NCI-H187 (cell line): ENCODE measurements around the gene THG1L.

Source experiments
- DNase-seq, 2 experiments: peaks; one replicate each; lab custom pipeline; 2025; lab: John Stamatoyannopoulos, UW

The THG1L gene

GRCh38 chr5:157761690-157762621 lies 30.7 kb downstream of the THG1L start:
- peak; percentile 37 to 64 for DNase-seq

GRCh38 chr5:157764531-157764930 lies 33.3 kb downstream of the THG1L start:
- no peak for DNase-seq

GRCh38 chr5:157766442-157766841 lies 35.2 kb downstream of the THG1L start:
- peak; percentile 54 to 72 for DNase-seq

GRCh38 chr5:157766902-157767301 lies 35.7 kb downstream of the THG1L start:
- DNase-seq: no peak

- no peak for DNase-seq
Observed at GRCh38 chr5:157767689-157768088, 36.5 kb downstream of the THG1L start.

GRCh38 chr5:157770665-157771064 lies 39.4 kb downstream of the THG1L start:
- no peak for DNase-seq

- peak in 1 of 2 experiments; percentile 43 for DNase-seq
Observed at GRCh38 chr5:157772127-157772526, 40.9 kb downstream of the THG1L start.

- DNase-seq: peak; percentile 38 to 83
Observed at GRCh38 chr5:157778121-157778805, 47.0 kb downstream of the THG1L start.

- no peak for DNase-seq
Observed at GRCh38 chr5:157779221-157779620, 48.0 kb downstream of the THG1L start.

GRCh38 chr5:157785801-157786200 lies 54.6 kb downstream of the THG1L start:
- DNase-seq: peak in 1 of 2 experiments; percentile 23
